LNCAP (cell line): ENCODE results near the gene COL5A1.

Experiments used
- TF ChIP-seq, protein P1 (sequence below): fragments of 450-650 bp; IDR thresholded peaks from 2 replicates; pipeline ENCODE4 v1.5.1; 2017; ENCODE audit warnings: mild to moderate bottlenecking

COL5A1 gene

DNA sequence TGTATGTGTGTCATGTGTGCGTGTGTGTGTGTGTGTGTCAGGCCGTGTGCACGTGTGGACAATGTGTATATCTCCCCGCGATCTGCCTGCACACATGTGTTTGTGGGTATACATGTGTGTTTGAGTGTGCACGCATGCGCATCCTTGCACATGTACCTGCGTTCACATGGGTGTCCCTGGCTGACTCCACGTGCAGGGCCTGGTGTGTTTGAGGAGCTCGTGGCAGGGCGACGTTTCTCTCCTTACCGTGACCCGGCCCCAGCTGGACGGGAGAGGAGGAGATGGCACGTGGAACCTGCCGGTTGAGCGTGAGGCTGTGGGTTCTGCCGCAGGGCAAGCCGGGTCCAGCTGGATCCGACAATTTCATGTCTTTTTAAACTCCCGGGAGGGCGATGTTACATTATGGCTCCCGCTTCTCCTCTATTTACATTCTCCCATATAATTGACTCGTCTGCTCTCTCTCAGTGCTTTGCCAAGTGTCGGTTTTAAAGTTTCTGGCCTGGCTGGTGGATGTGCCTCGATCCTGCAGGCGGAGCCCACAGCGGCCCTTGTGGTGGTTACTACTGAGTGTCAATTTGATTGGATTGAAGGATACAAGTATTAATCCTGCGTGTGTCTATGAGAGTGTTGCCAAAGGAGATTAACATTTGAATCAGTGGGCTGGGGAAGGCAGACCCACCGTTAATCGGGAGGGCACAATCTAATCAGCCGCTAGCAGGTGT is 5.9 kb downstream of the COL5A1 start:
- TF ChIP-seq, protein P1, sequence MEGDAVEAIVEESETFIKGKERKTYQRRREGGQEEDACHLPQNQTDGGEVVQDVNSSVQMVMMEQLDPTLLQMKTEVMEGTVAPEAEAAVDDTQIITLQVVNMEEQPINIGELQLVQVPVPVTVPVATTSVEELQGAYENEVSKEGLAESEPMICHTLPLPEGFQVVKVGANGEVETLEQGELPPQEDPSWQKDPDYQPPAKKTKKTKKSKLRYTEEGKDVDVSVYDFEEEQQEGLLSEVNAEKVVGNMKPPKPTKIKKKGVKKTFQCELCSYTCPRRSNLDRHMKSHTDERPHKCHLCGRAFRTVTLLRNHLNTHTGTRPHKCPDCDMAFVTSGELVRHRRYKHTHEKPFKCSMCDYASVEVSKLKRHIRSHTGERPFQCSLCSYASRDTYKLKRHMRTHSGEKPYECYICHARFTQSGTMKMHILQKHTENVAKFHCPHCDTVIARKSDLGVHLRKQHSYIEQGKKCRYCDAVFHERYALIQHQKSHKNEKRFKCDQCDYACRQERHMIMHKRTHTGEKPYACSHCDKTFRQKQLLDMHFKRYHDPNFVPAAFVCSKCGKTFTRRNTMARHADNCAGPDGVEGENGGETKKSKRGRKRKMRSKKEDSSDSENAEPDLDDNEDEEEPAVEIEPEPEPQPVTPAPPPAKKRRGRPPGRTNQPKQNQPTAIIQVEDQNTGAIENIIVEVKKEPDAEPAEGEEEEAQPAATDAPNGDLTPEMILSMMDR: no peak

DNA sequence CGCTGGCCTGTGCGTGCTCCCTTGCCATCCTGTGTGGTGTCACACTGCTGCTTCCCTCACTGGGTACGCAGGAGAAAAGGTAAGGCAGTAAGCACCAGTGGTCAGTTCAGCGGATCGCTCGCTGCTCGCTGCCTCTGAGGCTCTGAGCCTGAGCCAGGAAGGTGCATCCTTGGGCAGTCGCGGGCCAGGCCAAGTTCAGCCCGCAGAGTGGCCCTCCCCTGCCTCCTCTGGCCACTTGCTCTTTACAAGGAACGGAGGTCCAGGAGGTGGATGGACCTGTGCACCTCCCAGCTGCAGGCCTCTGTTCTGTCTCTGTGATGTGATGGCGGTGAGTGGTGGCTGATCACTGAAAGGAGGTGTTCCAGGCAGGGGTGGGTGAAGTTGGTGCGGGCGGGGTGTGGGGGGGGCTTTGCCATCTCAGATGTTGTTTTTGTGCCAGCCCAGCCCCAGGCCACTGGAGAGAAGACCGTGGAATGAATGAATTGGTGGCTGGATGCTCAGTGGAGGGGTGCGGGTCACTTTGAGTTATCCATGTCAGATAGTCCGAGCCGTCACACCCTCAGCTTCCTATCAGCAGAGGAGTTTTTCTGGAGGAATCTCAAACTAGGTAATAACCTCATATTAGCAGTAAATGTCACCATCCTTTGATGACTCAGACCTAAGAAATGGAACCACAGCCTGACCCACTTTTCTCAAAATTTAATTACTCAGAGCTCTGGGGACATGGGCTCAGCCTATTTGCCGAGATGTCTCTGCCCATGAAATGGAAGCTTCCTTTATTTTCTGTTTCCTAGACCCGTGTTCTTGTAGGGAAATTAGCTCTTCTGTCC is 7.3 kb downstream of the COL5A1 start:
- TF ChIP-seq, protein P1: no peak

DNA sequence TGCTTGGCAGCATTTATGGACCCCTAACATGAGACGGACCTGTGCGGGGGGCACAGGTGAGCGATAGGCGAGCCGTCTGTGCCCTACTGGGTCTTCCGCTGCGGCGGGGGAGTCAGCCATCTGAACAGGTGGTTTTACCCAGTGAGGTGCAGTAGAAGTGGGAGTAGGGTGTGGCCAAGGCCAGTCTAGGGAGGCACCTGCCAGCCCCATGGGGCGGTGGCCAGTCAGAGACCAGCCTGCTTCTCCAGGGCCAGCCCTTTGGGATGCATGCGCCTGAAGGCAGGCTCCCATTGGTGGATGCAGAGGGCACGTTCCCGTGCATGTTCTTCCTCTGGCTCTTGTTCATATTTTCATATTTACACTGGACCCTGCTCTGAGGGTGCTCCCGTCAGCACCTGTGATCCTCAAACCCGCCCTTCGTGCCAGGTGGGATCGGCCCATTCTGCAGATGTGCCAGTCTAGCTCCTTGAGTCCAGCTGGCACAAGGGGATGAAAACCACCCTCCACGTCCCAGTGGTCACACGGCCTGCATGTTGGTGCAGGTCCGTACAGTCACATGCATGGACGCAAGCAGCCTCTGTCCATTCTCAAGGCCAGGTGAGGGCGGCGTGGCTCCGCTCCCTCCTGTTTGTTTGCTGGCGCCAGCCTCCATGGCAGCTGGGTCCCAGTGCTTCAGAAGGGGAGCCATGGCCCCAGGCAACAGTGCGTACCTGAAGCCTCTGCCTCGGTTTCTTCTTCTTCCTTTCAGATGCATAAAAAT is 9.0 kb downstream of the COL5A1 start:
- TF ChIP-seq, protein P1: no peak

DNA sequence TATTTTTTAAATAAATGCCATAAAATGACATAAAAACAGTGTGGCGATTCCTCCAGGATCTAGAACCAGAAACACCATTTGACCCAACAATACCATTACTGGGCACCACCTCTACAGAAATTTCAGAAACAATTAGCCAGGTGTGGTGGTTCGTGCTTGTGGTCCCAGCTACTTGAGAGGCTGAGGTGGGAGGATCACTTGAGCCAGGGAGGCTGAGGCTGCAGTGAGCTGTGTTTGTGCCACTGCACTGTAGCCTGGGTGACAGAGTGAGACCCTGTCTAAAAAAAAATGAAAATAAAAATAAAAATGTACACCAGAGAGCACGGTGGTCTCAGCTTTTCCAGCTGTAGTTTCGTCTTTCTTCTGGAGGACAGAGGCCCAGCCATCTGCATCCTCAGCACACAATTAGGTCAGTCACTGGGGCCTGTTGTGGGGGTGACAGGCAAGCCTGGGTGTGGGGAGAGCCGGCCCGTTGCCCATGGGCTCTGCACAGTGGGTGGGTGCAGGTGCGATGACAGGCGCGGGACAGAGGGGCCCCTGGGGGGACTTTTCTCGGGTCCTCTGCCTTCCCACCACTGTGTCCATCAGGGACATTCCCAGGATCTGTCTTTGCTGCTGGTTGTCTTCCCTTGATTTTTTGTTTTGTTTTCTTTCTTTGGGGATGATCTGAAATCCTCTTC is 9.8 kb downstream of the COL5A1 start:
- TF ChIP-seq, protein P1: no peak

DNA sequence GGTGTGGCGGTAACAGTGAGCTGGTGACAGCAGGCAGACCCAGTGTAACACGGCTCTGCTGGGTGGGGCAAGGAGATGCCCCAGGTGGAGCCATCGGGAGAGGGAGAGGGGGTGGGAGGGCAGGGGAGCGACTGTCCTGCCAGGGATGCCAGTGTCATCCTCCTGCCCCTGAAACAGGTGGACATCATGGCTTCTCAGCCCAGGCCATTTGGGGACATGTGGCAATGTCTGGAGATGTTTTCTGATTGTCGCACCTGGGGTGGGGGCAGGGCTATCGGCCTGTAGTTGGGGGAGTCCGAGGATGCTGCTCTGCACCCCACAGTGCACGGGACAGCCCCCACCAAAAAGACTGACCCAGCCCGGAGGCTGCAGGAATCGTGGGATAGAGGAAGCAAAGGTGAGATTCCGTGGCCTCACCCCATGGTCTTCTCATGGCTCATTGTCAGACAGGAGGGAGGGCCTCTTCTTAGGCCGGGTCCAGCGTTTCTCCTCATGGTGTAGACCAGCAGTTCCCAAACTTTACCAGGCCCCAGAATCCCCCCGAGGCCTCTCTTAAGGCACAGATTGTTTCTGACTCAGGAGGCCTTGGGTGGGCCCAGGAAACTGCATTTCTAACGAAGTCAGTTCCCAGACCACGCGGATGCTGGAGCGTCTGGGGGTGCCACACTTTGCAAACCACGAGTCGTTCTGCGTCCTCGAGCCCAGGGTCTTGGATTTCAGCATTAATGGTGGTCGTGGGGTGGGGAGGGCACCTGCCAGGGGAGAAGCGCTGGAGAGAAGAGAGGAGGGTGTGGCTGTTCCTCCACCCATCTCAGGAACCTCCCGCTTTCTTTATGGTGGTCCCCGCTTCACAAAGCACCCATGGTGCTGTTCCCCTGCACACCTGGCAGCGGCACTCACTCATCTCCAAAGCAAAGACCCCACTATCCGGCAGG is 11.0 kb downstream of the COL5A1 start:
- TF ChIP-seq, protein P1: no peak

DNA sequence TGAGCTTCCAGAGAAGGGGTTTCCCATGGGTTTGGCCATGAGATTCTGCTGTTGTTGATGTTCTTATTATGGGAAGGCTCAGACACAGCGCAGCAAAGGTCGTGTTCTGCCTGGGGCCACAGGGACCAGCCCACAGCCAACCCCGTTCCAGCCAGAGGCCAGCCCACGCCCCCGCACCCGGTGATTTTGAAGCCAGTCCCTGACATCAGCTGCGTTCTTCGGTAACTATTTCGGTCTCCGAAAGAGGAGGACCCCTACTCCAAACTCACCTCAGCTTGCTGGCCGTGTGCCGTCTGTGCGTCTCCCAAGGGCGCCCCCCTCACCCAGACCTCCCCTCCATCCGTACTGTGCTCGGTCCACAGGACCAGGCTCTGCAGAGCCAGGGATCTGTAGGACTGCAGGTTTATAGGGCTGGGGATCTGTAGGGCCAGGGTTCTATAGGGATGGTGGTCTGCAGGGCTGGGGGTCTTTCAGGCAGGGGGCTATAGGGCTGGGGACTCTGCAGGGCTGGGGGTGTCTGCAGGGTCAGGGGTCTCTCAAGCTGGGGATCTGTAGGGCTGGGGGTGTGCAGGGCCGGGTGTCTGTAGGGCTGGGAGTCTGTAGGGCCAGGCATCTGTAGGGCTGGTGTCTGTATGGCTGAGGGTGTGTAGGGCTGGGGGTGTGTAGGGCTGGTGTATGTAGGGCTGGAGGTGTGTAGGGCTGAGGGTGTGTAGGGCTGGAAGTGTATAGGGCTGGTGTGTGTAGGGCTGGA is 11.8 kb downstream of the COL5A1 start:
- TF ChIP-seq, protein P1: no peak
